ENCODE results near the gene SYT9.

- TF ChIP-seq MAFK (IDR thresholded peaks at IDR 0.05; ENCODE audit: low read depth, low read length): no peak
- no peak for TF ChIP-seq SMC3 (IDR thresholded peaks at IDR 0.05; ENCODE audit: low read depth, low read length)
- TF ChIP-seq CTCF (conservative IDR thresholded peaks at IDR 0.05; ENCODE audit: low read depth, low read length): no peak
- no peak for TF ChIP-seq RAD21 (IDR thresholded peaks at IDR 0.05; ENCODE audit: low read length)
- no peak for TF ChIP-seq CEBPB (IDR thresholded peaks at IDR 0.05; ENCODE audit: low read depth, low read length)
- no peak for TF ChIP-seq BHLHE40 (IDR thresholded peaks at IDR 0.05; ENCODE audit: low read depth, low read length)
- no peak for TF ChIP-seq MAZ (IDR thresholded peaks at IDR 0.05; ENCODE audit: borderline replicate concordance, low read depth, low read length)
- TF ChIP-seq RFX5 (IDR thresholded peaks at IDR 0.05; ENCODE audit: low read depth, low read length): no peak
- no peak for TF ChIP-seq POLR2A (IDR thresholded peaks at IDR 0.05; ENCODE audit: low read depth, low read length)
- TF ChIP-seq CHD1 (IDR thresholded peaks at IDR 0.05; ENCODE audit: low read depth, low read length): no peak
Observed at GRCh38 chr11:7251836-7252682, at the start of gene SYT9.
